ENCODE results near the gene TMEM170A. TPM values are rescaled to one million over a fixed set of nuclear protein-coding genes. Genes with fewer than 3 reads are reported as not detected.

TMEM170A gene
- total and polyA plus RNA-seq, 10 of the 15 experiments (the other 5 are each of a cell fraction or from before 2014, with no cell fraction given), result 7.3 to 28.2 (median 20.9) TPM

DNA sequence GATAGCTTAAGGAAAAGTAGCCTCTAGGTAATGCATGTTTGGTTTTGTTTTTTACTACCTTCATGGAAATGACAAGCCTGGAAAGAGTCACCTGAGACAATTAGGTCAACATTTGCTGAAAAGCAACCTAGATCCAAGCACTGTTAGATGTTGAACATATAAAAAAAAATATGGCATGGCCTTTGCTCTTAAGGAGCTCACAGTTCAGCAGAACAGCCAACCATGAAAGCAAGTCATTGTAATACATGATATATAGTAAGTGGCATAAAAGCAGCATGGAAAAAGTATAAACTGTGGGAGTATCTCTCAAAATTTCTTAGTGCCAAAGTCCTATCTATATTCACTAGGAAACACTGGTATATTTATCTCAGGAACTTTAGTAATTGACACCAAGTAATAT, 62.8 kb downstream of the TMEM170A start:
- Histone ChIP-seq H3K27me3 (replicated peaks in 1 of 2; ENCODE audit: control insufficient read depth in 2 of 2, insufficient read depth in 2 of 2, low read length in 1 of 2) (no peaks in the 10 kb centered on the region), H4K20me1 (ENCODE audit: control insufficient read depth, insufficient read depth) (no peaks in the 10 kb centered on the region), H3K9ac (ENCODE audit: control insufficient read depth, insufficient read depth, low read length) (no peak overlapping the region), H3K4me3 (no peak overlapping the region), H3K36me3 (ENCODE audit: control insufficient read depth in 2 of 2, insufficient read depth in 2 of 2, low read length in 1 of 2) (no peaks in the 10 kb centered on the region), H3K79me2 (ENCODE audit: control insufficient read depth, insufficient read depth, low read length) (no peaks in the 10 kb centered on the region), H3K9me3 (replicated peaks; ENCODE audit: control insufficient read depth, insufficient read depth, low read length) (no peaks in the 10 kb centered on the region), H3K4me2 (ENCODE audit: control insufficient read depth, insufficient read depth) (no peak overlapping the region), H2AFZ (ENCODE audit: control insufficient read depth, low read depth, low read length) (no peak overlapping the region), H3K4me1 (ENCODE audit: control insufficient read depth, insufficient read depth, low read length) (no peaks in the 10 kb centered on the region), H3K27ac (ENCODE audit: control insufficient read depth, insufficient read depth) (no peak overlapping the region)
- no peak for ATAC-seq
- in situ Hi-C loops (cut with MboI) (no loop called here), intact Hi-C loops (cut with micrococcal nuclease; ENCODE audit: unreplicated experiment) (loop anchor here (2.0 to 5.0 kb wide), 2 partner anchors 169 to 363 kb away; no protein-coding TSS in a partner anchor)
- FAIRE-seq, result no peak
- no TSS peak for BruUV-seq (replicated peaks)
- ChIA-PET POLR2A (interaction anchor here (0.6 to 1.3 kb wide), 2 partner anchors 9 to 202 kb away, joined by 3 to 4 read pairs; no protein-coding TSS in a partner anchor), SMC1A (ENCODE audit: uncharacterized antibody, unreplicated experiment) (interaction anchor here (0.8 to 3.8 kb wide), 11 partner anchors 8 to 205 kb away, joined by 3 to 28 read pairs (median 4); no protein-coding TSS in a partner anchor), RAD21 (ENCODE audit: unreplicated experiment) (interaction anchor here (0.6 to 5.2 kb wide), 8 partner anchors 11 to 266 kb away, joined by 3 to 44 read pairs (median 4); no protein-coding TSS in a partner anchor), CTCF (interaction anchor here (0.6 to 5.4 kb wide), 30 partner anchors 10 to 472 kb away, joined by 3 to 85 read pairs (median 4); partner anchors contain the start of gene TMEM170A)
- DNase-seq (ENCODE audit: low read depth, low spot score), result no peak
- TF ChIP-seq CHD2 (IDR thresholded peaks at IDR 0.05; ENCODE audit: borderline replicate concordance, low read depth, low read length) (no peak), KAT2A (conservative IDR thresholded peaks at IDR 0.05; ENCODE audit: control insufficient read depth, low read depth, low read length) (no peak), PAX5 (IDR thresholded peaks at IDR 0.05; ENCODE audit: borderline replicate concordance, low read depth, low read length) (no peak), RB1 (IDR thresholded peaks at IDR 0.05; ENCODE audit: borderline replicate concordance) (no peak), NFXL1 (IDR thresholded peaks at IDR 0.05; ENCODE audit: borderline replicate concordance) (no peak), ESRRA (IDR thresholded peaks at IDR 0.05; ENCODE audit: low read length) (no peak), SPI1 (IDR thresholded peaks at IDR 0.05; ENCODE audit: borderline replicate concordance, insufficient read depth, low read depth, low read length) (no peak), JUNB (IDR thresholded peaks at IDR 0.05) (no peak), BMI1 (IDR thresholded peaks at IDR 0.05; ENCODE audit: borderline replicate concordance) (no peak), IKZF1 (conservative IDR thresholded peaks at IDR 0.05) (no peak)
- TF ChIP-seq, protein P1, sequence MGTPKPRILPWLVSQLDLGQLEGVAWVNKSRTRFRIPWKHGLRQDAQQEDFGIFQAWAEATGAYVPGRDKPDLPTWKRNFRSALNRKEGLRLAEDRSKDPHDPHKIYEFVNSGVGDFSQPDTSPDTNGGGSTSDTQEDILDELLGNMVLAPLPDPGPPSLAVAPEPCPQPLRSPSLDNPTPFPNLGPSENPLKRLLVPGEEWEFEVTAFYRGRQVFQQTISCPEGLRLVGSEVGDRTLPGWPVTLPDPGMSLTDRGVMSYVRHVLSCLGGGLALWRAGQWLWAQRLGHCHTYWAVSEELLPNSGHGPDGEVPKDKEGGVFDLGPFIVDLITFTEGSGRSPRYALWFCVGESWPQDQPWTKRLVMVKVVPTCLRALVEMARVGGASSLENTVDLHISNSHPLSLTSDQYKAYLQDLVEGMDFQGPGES (IDR thresholded peaks at IDR 0.05), result no peak
- TF ChIP-seq, protein P2, sequence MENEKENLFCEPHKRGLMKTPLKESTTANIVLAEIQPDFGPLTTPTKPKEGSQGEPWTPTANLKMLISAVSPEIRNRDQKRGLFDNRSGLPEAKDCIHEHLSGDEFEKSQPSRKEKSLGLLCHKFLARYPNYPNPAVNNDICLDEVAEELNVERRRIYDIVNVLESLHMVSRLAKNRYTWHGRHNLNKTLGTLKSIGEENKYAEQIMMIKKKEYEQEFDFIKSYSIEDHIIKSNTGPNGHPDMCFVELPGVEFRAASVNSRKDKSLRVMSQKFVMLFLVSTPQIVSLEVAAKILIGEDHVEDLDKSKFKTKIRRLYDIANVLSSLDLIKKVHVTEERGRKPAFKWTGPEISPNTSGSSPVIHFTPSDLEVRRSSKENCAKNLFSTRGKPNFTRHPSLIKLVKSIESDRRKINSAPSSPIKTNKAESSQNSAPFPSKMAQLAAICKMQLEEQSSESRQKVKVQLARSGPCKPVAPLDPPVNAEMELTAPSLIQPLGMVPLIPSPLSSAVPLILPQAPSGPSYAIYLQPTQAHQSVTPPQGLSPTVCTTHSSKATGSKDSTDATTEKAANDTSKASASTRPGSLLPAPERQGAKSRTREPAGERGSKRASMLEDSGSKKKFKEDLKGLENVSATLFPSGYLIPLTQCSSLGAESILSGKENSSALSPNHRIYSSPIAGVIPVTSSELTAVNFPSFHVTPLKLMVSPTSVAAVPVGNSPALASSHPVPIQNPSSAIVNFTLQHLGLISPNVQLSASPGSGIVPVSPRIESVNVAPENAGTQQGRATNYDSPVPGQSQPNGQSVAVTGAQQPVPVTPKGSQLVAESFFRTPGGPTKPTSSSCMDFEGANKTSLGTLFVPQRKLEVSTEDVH (IDR thresholded peaks at IDR 0.05; ENCODE audit: low read depth, partially characterized antibody), result no peak
- TF ChIP-seq, protein P3, sequence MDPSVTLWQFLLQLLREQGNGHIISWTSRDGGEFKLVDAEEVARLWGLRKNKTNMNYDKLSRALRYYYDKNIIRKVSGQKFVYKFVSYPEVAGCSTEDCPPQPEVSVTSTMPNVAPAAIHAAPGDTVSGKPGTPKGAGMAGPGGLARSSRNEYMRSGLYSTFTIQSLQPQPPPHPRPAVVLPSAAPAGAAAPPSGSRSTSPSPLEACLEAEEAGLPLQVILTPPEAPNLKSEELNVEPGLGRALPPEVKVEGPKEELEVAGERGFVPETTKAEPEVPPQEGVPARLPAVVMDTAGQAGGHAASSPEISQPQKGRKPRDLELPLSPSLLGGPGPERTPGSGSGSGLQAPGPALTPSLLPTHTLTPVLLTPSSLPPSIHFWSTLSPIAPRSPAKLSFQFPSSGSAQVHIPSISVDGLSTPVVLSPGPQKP (IDR thresholded peaks at IDR 0.05; ENCODE audit: low read depth, low read length), result no peak
